Frontal cortex (tissue), 4 donors: Measurements from ENCODE around the gene PTPRT. TPM values are rescaled to one million over a fixed set of nuclear protein-coding genes. Genes with fewer than 3 reads are reported as not detected.

Source experiments
- DNase-seq, 2 donors: peaks; one replicate each; pipeline ENCODE4 v3.0.0; 2012; ENCODE audit warnings: low spot score in 2 of 2
- FAIRE-seq: peaks from 2 replicates; lab custom pipeline; 2012; peaks lifted over from hg19 to GRCh38; lab: Jason Lieb, UNC
- small RNA-seq: library from RNA; depleted of rRNA; stranded (forward); fragments of <200 nt; gene quantifications from one replicate; pipeline ENCODE3, GENCODE V24; 2014
- total RNA-seq: library from RNA; depleted of rRNA; stranded (reverse); fragments of >200 nt; gene quantifications from one replicate; pipeline ENCODE4 v1.2.3, GENCODE V29; 2014
- donor health status: control.
- donor health status: control.
- donor health status: control.

Gene PTPRT
- total RNA-seq, 1 donor from 2014 or later = 26.9 TPM

- DNase-seq (no peak), FAIRE-seq (no peak)
These were observed 1106.4 kb downstream of the PTPRT start for GRCh38 chr20:42083280-42083679.

DNA sequence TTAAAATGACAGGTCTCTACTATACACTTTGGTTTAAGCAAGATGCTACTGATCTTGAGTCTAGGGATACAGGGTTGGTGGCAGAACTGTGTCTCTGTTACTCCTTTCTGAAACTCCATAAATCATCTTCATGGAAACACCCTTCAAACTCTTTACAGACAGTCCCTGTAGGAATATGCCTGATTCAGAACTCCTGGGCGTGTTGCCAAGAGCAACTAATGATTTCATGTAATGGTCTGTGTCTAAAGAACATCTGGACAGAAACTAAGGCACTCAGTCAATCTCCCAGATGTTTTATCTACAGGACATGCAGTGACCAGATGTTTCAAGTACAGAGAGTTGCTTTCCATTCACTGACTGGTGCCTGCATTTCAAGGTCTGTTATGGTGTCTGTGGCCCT, 1107.1 kb downstream of the PTPRT start:
- DNase-seq (peak in 1 of 2 donors; percentile 15), FAIRE-seq (no peak)

DNA sequence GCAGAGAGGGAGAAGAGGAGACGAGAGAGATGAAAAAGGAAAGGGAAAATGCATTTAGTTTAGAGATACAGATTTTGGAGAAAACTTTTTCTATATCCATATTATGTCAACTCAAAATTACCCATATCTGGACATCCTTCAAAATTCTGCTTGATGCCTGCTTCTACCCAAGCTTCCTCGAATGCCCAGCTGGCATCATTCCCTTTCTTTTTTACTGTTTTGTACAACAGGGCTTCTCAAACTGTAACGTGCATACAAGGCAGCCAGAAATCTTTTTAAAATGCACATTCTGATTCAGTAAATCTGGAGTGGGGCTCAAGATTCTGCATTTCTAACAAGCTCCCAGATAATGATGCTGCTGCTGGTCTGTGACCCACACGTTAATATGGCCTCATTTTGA, 1108.8 kb downstream of the PTPRT start:
- DNase-seq (no peak), FAIRE-seq (no peak)

GRCh38 chr20:42074944-42075343, 1114.8 kb downstream of the PTPRT start:
- DNase-seq = no peak
- no peak for FAIRE-seq

DNA sequence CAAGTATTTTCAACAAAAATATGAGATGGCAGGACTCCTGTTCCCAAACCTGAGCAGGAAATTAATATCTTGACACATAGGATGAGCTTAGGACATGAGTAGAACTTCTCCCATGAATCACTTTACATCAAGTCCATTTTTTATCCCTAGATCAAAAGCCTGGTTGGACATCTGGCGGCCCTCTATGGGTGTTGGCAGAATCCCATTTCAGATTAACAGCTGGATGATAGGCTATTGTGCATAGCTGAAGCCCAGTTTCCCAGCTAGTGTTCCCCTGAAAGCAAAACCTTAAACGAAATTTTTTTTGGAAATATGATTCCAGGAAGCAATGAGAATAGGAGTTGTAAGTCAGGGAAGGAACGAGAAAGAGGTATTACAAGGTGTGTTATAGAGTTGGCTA, 1122.1 kb downstream of the PTPRT start:
- FAIRE-seq = no peak
- DNase-seq = no peak

DNA sequence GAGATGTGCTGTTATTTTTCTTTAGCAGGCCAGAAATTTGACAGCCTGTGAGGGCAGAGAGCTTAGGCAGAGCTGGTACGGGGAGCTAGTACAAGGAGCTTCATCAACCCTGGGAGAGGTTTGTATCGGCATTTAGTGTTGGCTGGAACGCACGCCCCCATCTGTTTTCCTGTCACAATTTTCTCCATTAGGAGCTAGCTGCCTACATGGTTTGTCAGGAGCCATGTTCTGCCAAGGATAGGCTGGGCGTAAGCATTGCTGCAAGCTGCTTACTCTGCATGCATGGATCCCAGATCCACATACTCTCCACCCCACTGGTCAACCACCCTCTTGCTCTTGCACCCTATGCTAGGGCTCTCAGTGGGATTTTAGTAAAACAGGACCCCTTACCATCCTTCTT, 1122.5 kb downstream of the PTPRT start:
- DNase-seq (no peak), FAIRE-seq (no peak)

- DNase-seq (no peak), FAIRE-seq (no peak)
These were observed 1126.6 kb downstream of the PTPRT start for GRCh38 chr20:42063141-42063540.

DNA sequence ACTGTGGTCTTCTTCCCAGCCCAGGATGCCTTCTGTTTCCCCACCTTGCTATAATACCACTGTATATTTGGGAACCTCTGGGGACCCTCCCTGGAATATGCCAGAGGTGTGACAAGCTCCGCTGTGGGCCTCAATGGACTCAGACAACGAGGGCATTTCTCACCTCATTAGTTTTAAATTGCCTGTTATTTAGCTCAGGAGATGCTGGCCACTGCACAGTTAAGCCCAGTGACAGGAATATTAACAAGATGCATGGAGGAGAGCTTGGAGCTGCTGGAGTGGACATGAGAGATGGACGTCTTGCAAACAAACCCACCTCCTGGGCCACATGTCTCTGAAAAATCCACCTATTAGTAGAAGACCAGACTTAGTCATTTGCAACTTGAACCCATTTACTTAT, 1136.4 kb downstream of the PTPRT start:
- no peak for DNase-seq
- no peak for FAIRE-seq

GRCh38 chr20:42051921-42052320, 1137.8 kb downstream of the PTPRT start:
- no peak for DNase-seq
- no peak for FAIRE-seq

- DNase-seq (no peak), FAIRE-seq (no peak)
These were observed 1143.2 kb downstream of the PTPRT start for GRCh38 chr20:42046371-42047085.

DNA sequence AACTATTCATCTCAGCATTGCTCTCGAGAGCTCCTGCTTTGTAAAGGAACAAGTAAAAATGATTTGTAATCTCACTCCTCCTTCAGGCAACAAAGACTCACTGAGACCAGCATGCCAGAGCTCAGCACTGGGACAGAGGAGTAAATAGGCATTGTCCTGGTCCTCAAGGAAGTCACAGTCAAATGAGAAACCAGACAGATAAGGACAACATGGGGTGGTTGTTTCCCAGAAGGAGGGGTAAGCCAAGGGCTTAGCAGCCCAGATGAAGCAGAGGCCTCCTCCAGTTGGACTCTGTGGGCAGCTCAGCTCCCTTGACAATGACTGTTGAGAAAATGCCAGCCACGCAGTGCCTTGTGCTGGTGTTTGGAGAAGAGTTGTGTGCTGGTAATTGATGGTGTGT, 1145.8 kb downstream of the PTPRT start:
- FAIRE-seq = no peak

GRCh38 chr20:42041000-42041565, 1148.6 kb downstream of the PTPRT start:
- no peak for DNase-seq
- FAIRE-seq = no peak

More for the DNA sequence above, 1145.8 kb downstream of the PTPRT start:
- no peak for DNase-seq

GRCh38 chr20:42027746-42028268, 1161.9 kb downstream of the PTPRT start:
- FAIRE-seq = no peak
- no peak for DNase-seq

DNA sequence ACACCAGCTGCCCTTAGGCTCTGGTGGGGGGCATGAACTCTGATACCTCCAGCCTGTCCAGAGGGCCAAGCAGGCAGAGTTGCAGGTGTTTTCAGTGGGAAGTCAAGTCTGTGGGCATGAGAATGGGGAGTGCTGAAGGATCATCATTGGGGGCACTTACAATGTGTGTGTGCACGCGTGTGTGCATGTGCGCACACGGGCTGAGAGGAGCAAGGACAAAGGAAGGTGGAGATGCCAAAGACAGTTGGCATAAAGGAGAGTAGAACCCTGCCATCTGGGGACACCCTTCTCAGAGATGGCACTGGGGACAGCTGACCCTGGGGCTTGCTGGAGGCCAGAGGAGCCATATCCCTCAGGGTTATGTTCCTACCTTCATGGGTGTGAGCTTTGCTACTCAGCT, 1163.1 kb downstream of the PTPRT start:
- no peak for FAIRE-seq
- no peak for DNase-seq

GRCh38 chr20:42024653-42025052, 1165.1 kb downstream of the PTPRT start:
- FAIRE-seq = no peak
- DNase-seq = no peak

Small RNA genes within 50 kb of the gene (small RNA-seq; reads per million reads assigned to genes)
- gene RN7SKP100 = not detected
